Measurements from ENCODE around the gene CLSTN2.

DNA sequence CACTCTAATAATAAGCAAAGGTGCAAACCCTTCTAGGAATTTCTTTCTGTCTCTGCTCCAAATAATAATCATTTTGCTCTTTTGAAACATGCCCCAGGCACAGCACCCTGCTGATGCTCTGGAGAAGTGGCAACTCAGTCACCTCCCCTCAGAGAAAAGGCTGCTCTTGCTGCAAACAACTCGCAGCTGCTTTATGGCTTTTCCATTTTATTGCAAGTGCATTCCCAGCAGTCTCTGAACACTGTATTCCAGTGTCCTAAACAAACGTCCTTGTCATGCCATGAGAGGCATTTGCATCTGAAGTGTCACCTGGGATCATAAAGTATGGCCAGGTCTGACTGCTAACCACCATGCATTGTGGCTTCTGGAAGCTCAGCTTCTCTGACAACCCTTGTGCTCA lies 384.8 kb downstream of the CLSTN2 start:
- TF ChIP-seq, protein P1, sequence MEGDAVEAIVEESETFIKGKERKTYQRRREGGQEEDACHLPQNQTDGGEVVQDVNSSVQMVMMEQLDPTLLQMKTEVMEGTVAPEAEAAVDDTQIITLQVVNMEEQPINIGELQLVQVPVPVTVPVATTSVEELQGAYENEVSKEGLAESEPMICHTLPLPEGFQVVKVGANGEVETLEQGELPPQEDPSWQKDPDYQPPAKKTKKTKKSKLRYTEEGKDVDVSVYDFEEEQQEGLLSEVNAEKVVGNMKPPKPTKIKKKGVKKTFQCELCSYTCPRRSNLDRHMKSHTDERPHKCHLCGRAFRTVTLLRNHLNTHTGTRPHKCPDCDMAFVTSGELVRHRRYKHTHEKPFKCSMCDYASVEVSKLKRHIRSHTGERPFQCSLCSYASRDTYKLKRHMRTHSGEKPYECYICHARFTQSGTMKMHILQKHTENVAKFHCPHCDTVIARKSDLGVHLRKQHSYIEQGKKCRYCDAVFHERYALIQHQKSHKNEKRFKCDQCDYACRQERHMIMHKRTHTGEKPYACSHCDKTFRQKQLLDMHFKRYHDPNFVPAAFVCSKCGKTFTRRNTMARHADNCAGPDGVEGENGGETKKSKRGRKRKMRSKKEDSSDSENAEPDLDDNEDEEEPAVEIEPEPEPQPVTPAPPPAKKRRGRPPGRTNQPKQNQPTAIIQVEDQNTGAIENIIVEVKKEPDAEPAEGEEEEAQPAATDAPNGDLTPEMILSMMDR (IDR thresholded peaks at IDR 0.05), result no peak
- TF ChIP-seq EP300 (IDR thresholded peaks at IDR 0.05), result no peak
